HG02642 (cell line): ENCODE measurements around the gene ACAD9.
"Not testable (repeated sequence)": the region's sequence is repeated elsewhere in the genome, so short reads cannot be mapped to it uniquely, and the experiment has no call there.

ENCODE experiments used
- ATAC-seq: cut with Tn5 transposase; IDR thresholded peaks from one replicate; pipeline ENCODE4 v1.9.1; 2021; ENCODE audit warnings: mild to moderate bottlenecking; ENCODE audit not compliant: unreplicated experiment, poor library complexity

ACAD9 gene

DNA sequence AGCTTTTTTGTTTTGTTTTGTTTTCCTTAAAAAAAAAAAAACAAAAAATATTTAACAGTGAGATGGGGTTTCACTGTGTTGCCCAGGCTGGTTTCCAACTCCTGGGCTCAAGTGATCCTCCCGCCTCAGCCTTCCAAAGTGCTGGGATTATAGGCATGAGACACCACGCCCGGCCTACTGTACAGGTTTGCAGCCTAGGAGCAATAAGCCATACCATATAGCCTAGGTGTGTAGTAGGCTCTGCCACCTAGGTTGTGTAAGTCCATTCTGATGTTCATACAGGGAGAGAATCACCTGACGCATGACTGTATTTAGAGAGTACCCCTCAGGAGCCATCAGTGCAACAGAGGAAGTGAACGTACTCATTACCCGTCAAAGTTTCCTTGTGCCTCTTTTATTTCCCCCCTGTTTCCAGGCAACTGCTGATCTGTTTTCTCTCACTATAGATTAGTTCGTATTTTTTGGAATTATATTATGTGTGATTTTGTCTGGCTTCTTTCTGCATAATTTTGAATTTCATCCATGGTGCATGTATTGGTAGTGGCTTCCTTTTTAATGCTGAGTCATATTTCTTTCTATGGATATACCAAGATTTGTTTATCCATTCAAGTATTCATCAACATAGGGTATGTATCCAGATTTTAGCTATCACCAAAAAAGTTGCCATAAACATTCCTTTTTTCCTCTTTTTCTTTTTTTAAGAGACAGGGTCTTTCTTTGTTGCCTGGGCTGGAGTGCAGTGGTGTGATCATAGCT lies 9.9 kb downstream of the ACAD9 start:
- ATAC-seq, result no peak

DNA sequence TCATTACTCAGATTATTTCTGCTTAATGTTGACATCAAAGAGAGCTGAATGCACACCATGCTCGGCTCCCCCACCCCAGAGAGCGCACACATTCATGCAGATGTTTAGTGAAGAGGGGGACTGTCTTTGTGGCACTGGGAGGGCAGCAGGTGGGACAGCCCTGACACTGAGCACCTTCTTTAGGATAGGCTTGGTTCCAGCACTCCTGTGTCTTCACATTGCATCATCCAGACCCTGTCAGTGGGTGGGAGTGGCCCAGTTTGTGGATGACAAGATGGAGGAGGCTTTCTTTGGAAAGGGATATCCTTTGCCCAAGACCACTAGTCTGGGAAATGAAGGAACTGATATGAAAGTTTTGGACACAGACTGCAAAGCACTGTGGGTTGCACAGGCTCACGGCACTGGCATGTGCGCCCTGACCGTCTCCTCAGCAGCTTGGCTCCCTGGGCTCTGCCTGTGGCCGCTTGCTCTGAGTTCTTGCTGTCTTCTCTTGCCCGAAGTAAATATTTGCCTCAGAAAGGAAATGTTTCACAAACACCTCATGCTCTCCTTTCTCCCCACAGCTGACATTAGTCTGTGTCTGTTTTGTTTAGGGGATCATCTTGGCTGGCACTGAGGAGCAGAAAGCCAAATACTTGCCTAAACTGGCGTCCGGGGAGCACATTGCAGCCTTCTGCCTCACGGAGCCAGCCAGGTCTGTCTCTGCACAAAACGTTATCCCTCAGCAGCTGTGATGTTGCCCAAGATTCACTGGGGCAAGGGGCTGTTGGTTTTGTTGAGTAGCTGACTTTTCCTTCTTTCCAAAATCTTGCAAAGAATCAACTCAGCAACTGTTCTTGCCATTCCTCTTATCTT lies 16.6 kb downstream of the ACAD9 start:
- no peak for ATAC-seq

DNA sequence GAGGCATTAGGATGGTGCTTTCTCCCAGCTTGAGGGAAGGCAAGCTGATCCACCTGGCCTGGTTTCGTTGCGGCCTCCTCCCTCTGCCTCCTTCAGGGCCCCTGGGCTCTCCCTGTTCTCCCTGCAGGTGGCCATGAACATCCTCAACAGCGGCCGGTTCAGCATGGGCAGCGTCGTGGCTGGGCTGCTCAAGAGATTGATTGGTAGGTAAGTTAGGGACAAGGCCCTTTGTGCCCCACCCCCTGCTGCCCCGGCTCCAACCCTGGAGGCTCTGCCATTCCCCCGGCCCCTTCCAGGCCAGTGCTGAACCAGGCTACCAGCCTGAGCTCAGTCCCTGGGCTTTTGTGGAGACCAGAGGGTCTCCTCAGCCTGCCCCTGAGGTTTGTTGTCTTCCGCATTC lies 23.0 kb downstream of the ACAD9 start:
- no peak for ATAC-seq

DNA sequence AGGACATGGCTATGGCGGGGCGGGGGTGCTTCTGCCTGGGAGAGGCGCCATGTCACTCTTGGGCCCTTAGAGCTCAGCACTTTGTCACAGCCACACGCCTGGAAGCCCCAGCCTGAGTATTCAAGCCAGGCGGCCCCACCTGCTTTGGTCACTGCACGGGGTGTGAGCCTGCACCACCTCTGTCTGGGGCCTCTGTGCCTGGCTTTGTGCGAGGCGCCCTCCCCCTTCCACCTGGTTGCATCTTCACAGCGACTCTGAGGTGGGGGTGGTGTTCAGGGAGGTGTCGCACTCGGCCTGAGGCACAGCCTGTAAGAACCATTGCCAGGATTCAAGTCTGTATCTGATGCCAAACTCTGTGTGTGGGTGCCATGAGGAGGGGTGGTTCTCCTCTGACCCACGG lies 24.1 kb downstream of the ACAD9 start:
- no peak for ATAC-seq

DNA sequence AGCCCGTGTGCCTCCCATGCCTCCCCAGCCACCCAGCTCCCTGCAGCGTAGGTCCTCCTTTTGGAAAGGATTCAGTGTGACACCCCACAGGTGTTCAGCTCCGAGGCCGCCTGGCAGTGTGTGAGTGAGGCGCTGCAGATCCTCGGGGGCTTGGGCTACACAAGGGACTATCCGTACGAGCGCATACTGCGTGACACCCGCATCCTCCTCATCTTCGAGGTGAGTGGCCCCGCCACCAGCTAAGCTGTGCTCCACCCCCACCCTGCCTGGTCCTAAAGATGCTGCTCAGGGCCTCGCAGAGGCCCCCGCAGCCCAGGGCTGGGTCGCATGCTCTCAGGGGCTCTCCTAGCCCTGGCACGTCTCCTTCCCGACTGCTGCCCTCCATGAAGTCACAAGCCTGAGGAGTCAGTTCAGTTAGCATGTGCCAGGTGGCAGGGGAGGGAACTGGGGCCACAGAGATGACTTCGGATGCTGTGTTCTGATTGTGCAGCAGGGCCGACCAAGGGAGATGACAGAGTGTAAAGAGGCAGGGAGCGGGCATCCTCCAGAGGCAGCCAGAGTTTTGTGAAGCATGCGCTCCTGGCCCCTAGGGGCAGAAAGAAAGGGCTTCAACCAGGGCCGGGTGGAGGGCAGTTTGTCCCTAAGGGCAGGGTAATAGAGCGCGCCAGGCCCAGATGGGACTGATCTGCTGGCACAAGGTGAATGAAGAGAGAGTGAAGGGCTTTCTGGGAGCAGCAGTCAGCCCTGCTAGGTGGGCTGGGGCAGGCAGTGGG lies 26.8 kb downstream of the ACAD9 start:
- ATAC-seq, result no peak

DNA sequence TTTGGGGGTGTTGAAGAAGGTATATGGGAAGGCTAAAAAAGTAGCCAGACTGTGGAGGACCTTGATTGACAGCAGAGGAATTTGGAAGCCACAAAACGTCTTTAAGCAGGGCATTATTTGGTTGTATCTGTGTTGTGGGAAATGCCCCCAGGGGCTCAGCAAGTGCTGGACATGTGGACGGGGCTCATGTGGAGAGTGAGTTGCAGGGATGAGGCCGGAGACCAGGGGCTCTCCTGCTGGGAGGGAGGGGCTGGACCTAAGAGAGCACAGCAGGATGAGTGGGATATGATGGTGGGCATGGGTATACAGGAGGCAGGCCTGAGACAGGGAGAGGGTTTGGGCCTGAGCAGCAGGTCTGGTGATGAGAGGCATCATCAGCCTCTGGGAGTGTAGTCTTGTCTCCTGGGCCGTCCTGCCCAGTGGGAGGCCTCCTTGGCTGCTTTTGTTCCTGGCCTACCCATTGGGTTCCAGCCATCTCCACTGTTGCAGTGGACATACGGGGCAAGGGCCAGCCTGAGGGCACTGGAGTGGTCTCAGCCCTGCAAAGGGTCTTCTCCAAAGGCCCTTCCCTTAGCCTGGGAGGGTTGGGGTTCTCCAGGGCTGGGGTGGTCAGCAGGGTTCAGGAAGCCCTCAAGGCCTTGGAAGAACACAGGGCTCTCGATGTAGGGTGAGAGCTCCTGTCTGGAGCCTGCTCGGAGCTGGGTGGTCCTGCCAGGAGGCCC lies 27.5 kb downstream of the ACAD9 start:
- ATAC-seq, result no peak

DNA sequence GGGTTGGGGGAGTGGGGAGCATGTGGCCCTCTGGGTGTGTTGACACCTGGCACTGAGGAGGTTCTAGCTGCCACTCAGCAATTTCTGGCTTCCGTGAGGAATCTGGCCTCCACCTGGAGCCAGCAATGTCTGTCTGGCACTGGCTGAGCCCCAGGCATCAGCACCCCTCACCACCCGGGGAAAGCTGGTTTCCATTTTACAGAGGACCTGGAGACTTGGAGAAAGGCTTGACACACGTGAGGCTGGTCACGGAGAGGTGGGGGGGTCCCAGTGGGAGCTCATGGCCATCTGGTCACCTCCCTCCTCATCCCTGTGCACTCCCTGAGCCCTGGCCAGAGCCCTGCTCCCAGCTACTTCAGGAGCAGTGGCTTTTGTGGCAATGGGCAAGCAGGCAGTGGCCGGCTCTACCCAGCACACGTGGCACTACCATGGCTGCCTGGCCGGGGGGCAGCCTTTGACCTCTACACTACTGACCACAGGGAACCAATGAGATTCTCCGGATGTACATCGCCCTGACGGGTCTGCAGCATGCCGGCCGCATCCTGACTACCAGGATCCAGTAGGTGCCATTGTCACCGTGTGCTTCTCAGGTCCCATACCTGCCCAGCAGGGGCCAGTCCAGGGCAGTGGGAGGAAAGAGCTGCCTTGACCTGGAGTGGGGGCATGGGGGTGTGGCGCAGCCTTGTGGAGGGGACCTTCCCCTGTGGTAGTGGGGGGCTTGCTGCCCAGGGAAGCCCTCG lies 28.5 kb downstream of the ACAD9 start:
- ATAC-seq, result no peak

DNA sequence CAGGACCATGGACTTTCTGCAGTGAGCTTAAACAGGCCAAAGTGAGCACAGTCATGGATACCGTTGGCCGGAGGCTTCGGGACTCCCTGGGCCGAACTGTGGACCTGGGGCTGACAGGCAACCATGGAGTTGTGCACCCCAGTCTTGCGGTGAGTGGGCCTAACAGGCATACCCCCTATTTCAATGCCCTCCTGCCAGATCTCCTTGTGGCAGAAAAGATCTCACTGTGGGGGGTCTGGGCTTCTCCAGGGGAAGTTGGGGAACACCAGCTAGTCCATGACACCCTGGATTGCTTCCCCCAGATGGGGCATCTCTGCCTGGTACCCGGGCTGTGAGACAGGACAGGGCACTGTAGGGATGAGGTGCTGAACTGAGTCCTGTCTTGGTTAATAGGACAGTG lies 29.5 kb downstream of the ACAD9 start:
- no peak for ATAC-seq

DNA sequence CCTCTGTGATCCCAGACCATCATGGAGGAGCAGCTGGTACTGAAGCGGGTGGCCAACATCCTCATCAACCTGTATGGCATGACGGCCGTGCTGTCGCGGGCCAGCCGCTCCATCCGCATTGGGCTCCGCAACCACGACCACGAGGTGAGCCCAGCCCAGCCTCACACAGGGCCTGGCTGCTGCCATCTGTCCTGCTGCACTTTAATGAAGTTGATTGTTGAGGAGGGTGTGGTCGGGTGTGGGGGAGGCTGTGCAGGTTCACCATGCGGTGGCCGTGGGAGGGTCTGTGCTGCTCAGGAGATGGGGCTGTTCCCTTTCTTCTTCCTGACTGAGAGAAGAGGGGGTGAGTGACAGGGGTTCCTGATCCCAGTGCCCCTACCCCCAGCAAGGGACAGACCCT lies 30.6 kb downstream of the ACAD9 start:
- ATAC-seq, result no peak

DNA sequence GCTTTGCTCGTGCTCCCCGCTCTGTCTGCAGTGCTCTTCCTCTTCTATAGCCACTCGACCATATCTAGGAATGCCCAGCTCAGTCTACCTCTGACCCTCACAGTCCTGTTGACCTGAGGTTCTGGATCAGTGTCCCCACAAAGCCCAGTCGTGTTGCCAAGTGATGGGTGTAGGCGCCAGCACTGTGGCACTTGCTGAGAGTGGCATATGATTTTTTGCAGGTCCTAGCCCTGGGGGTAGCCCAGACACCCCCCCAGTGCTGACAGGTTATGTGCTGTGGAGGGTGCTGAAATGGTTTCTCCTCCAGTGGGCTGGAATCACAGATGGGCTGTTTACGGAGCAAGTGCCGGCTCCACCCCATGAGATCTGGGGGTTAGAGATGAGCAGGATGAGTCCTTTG lies 32.5 kb downstream of the ACAD9 start:
- no peak for ATAC-seq

DNA sequence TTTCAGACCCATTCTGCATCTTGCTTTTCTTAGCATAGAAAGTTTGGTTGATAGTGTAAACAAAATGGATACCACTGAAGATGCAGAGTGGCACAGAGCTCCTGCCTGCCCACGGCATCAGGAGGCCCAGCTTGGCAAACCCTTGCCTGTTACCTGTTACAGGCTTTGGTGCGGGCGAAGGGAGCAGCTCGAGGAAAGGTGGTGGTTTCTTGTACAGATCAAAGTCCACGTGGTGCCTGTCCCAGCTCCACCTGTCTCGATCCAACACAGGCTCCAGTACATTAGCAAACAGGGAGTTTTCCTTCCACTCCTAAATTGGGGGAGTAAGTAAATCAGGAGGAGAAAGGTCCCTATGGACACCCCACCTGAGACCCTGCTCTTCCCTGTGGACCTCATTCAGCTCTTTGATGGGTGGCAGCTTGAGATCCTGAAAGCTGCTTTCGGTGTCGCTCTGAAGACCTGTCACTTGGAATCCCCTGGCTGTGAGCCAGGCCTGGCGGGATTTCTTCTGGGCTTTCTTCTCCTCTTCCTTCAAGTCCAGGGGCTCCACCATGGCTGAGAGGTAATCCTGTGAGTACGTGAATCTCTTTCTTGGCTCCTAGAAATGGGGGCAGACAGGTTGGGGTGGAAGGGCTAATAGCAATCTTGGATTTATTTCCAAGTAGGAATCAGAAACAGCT lies 35.7 kb downstream of the ACAD9 start:
- no peak for ATAC-seq

DNA sequence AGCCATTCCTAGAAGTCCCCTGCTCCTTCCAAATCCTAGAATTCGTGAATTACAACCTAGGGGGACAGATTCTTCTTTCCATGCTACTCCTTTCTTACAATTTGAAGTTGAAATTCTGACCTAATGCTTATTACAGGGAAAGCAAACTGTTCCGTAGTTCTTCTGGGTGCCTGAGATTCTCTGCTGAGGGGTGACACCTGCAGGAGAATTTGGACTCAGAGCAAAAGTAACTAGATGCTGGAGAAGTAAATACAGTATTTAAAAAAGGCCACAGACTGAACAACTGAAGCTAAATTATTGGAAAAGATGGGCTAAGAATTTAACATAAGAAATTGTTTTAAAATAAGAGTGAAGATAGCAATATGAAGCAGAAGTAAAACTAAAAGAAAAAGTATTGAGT lies 37.9 kb downstream of the ACAD9 start:
- ATAC-seq, result no peak

DNA sequence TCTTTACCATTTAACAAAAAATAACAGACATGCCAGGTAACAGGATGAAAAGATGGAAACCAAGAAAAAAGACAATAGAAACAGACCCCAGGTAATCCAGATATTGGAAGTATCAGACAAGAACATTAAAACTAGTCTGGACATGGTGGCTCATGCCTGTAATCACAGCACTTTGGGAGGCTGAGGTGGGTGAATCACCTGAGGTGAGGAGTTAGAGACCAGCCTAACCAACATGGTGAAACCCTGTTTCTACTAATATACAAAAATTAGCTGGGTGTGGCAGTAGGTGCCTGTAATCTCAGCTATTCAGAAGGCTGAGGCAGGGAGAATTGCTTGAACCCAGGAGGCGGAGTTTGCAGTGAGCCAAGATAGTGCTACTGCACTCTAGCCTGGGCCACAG lies 40.6 kb downstream of the ACAD9 start:
- ATAC-seq, result no peak

DNA sequence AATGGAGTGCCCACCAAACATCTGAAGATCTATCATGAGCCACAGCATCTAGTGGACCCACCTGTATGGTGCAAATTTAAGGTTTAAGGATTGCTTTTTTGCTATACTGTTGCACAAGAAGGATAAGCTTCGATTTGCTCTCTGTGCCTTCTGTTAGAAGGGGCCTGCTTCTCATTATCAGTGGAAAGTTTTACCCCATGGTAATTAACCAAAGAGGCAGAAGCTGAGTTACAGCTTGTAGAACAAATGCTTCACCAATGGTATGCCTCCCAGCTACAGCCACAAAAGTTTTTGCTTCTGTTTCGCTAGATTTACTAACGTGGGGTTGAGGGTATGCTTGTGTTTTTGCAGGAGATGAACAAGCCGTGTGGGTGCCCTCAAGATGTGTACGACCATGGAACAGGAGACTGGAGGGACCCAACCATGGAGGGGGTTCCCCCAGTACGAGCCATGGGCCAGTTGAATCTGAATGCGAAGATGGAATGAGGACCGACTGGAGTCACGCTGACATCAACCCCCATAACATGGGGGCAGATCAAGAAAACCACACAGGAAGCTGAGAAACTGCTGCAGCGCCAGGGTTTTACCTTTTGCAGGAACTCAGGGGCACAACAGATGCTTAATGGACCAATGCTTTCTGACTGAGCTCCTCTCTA lies 43.5 kb downstream of the ACAD9 start:
- ATAC-seq, result no peak

DNA sequence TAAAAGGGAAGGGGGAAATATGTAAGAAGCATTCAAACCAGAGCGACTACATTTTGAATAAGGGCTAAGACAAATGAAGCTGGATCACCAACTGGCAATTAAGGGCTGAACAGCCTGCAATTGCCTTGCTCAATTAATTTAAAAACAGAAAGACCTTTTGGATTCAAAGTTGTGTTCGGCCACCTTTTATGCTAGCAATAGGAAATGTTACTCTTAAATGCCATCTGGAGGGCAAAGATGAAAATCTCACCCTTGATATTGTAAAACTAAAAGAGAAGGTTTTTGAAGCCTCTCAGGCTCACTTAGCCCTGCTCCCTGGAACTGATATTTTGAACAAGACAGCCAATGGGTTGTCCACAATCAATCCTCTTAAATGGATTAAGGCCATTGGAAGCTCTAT lies 44.2 kb downstream of the ACAD9 start:
- no peak for ATAC-seq

DNA sequence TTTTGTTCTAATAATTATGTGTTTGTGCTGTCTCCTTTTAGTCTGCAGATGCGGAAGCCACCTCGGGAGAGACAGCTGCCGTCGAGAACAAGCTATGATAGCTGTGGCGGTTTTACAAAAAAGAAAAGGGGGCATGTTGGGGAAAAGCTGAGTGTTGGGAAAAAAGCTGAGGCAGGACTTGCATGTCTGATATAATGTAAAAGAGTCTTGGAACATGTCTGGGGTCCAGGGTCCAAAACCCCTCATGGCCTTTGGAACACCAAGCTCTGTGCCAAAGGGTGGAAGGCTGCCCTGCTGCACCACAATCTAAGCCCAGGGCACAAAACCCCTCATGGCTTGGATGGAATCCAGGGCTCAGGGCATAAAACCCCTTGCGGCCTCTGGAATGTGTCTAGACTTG lies 44.6 kb downstream of the ACAD9 start:
- ATAC-seq, result not testable (repeated sequence)

DNA sequence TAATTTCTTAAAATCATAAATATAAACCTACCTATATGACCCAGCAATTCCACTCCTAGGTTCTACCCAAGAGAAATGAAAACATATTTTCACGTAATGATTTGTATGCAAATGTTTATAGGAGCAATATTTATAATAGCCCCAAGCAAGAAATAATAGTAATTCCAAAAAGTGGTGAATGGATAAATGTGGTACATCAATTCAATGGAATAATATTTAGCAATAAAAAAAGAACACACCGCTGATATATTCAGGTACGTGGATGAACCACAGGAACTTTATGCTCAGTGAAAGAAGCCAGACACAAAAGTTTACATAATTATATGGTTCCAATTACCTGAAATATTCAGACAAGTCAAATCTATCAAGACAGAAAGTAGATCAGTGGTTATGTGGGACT lies 49.9 kb downstream of the ACAD9 start:
- no peak for ATAC-seq

DNA sequence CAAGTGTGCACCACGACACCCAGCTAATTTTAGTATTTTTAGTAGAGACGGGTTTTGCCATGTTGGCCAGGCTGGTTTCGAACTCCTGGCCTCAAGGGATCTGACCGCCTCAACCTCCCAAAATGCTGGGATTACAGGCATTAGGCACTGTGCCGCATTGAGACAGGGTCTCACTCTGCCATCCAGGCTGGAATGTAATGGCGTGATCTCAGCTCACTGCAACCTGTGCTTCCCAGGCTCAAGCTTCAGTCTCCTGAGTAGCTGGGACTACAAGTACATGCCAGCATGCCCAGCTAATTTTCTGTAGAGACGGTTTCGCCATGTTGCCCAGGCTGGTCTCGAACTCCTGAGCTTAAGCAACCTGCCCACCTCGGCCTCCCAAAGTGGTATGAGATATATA lies 51.6 kb downstream of the ACAD9 start:
- no peak for ATAC-seq
